Lung (tissue), 12 donors: ENCODE measurements around the gene DEFB125. TPM values are rescaled to one million over a fixed set of nuclear protein-coding genes. Genes with fewer than 3 reads are reported as not detected.

Experiments used
- ATAC-seq: fragments of 200-7000 bp; cut with Tn5 transposase; one replicate; pipeline ENCODE4 v1.9.1; 2020; ENCODE audit warnings: moderate number of reproducible peaks; ENCODE audit not compliant: insufficient read depth, low FRiP score
- DNase-seq, 3 donors: peaks; one replicate each; pipeline ENCODE4 v3.0.0-alpha.2; 2013 to 2017
- H3K27ac ChIP-seq, 2 donors: one replicate each; pipeline ENCODE4 v1.5.1; 2013; ENCODE audit warnings: mild to moderate bottlenecking in 2 of 2, moderate library complexity in 2 of 2, control low read depth in 1 of 2, inconsistent platforms in 1 of 2, low read depth in 1 of 2, low read length in 1 of 2
- H3K27me3 ChIP-seq, 3 donors: one replicate each; pipeline ENCODE4 v1.5.1; 2013; ENCODE audit warnings: low read length in 2 of 3; ENCODE audit not compliant: control insufficient read depth in 3 of 3, insufficient read depth in 3 of 3
- H3K36me3 ChIP-seq, 4 donors: one replicate each; pipeline ENCODE4 v1.5.1; 2013; ENCODE audit warnings: low read length in 4 of 4, mild to moderate bottlenecking in 1 of 4, moderate library complexity in 1 of 4; ENCODE audit not compliant: control insufficient read depth in 4 of 4, insufficient read depth in 4 of 4
- H3K4me1 ChIP-seq, 5 donors: one replicate each; pipeline ENCODE4 v1.5.1; 2013; ENCODE audit warnings: low read length in 5 of 5, mild to moderate bottlenecking in 2 of 5, moderate library complexity in 1 of 5; ENCODE audit not compliant: control insufficient read depth in 5 of 5, insufficient read depth in 5 of 5
- H3K4me3 ChIP-seq: one replicate; pipeline ENCODE4 v1.5.1; 2013; ENCODE audit warnings: mild to moderate bottlenecking, control low read depth, moderate library complexity
- H3K9ac ChIP-seq, 2 donors: one replicate each; pipeline ENCODE4 v1.5.1; 2013; ENCODE audit warnings: low read length in 2 of 2, control low read depth in 1 of 2; ENCODE audit not compliant: insufficient read depth in 1 of 2
- H3K9me3 ChIP-seq, 4 donors: one replicate each; pipeline ENCODE4 v1.5.1; 2013; ENCODE audit warnings: low read length in 3 of 4, mild to moderate bottlenecking in 1 of 4, moderate library complexity in 1 of 4; ENCODE audit not compliant: control insufficient read depth in 4 of 4, insufficient read depth in 3 of 4
- CTCF ChIP-seq: IDR thresholded peaks from 2 replicates; pipeline ENCODE4 v1.5.1; 2012; ENCODE audit warnings: mild to moderate bottlenecking; ENCODE audit errors: control extremely low read depth, extremely low read depth
- WGBS, 2 donors: extraction: QIAGEN DNeasy Blood & Tissue Kit; methylation state at CpG; one replicate each; pipeline ENCODE4 v1.1.7; 2013; 5-methylcytosine and 5-hydroxymethylcytosine counted together
- polyA plus RNA-seq, 2 donors: library from polyadenylated mRNA; stranded (reverse); fragments of 200-250 nt; gene quantifications; one replicate each; pipeline ENCODE4 v1.2.1, GENCODE V29; 2013
- total RNA-seq, 2 donors: library from RNA; depleted of rRNA in 1 of 2; stranded (reverse); fragments of >200 nt in 1 of 2; gene quantifications; one replicate each; pipeline ENCODE4 v1.2.1, GENCODE V29; 2014 to 2021
- donor health status: control.
- donor health status: control.
- donor health status: Bipolar disorder and iron deficiency.
- donor health status: healthy.
- donor health status: DM: yes; HTN: yes; CAD: no.

Gene DEFB125
- total and polyA plus RNA-seq, 4 donors, result not detected

GRCh38 chr20:61757-62156 lies 25.7 kb upstream of the DEFB125 start:
- H3K9me3 ChIP-seq, result peaks cover 0 to 26% (median 16%) of the 10 kb centered on the region in 4 donors
- no peak for TF ChIP-seq CTCF
- no peak overlapping the region for H3K4me3 ChIP-seq
- DNase-seq (no peak), ATAC-seq (no peak)
- peaks cover 0 to 2% (median 0%) of the 10 kb centered on the region in 3 donors for H3K27me3 ChIP-seq
- no peaks in the 10 kb centered on the region for H3K4me1 ChIP-seq
- no peaks in the 10 kb centered on the region for H3K36me3 ChIP-seq
- no peak overlapping the region for H3K27ac ChIP-seq
- WGBS, 2 donors, result 74 to 78% methylated on average over 5 of the region's 5 CpGs
- H3K9ac ChIP-seq, result no peak overlapping the region

GRCh38 chr20:62487-62886 lies 25.0 kb upstream of the DEFB125 start:
- Histone ChIP-seq H3K27ac (no peak overlapping the region), H3K27me3 (peaks cover 0 to 2% (median 0%) of the 10 kb centered on the region in 3 donors), H3K4me3 (no peak overlapping the region), H3K4me1 (no peaks in the 10 kb centered on the region), H3K9ac (no peak overlapping the region), H3K9me3 (peaks cover 0 to 26% (median 16%) of the 10 kb centered on the region in 4 donors), H3K36me3 (no peaks in the 10 kb centered on the region)
- no peak for ATAC-seq
- TF ChIP-seq CTCF, result no peak
- WGBS, 2 donors, result 67 to 81% methylated on average over 3 of the region's 3 CpGs
- no peak for DNase-seq

- no peak overlapping the region for H3K4me3 ChIP-seq
- H3K36me3 ChIP-seq, result no peaks in the 10 kb centered on the region
- DNase-seq, result no peak
- no peak overlapping the region for H3K27ac ChIP-seq
- H3K9ac ChIP-seq, result no peak overlapping the region
- 92% methylated on average over 3 of the region's 3 CpGs for WGBS, 2 donors
- peaks cover 0 to 26% (median 16%) of the 10 kb centered on the region in 4 donors for H3K9me3 ChIP-seq
- TF ChIP-seq CTCF, result no peak
- H3K4me1 ChIP-seq, result no peaks in the 10 kb centered on the region
- ATAC-seq, result no peak
- peaks cover 0 to 2% (median 0%) of the 10 kb centered on the region in 3 donors for H3K27me3 ChIP-seq
Observed at GRCh38 chr20:64026-64603, 23.4 kb upstream of the DEFB125 start.

- peaks cover 0 to 2% (median 0%) of the 10 kb centered on the region in 3 donors for H3K27me3 ChIP-seq
- 78 to 85% methylated on average over 2 of the region's 2 CpGs for WGBS, 2 donors
Observed at GRCh38 chr20:64766-65322, 22.6 kb upstream of the DEFB125 start.

More at GRCh38 chr20:64766-65322, 22.6 kb upstream of the DEFB125 start:
- DNase-seq, result no peak
- H3K9ac ChIP-seq, result no peak overlapping the region
- H3K27ac ChIP-seq, result no peak overlapping the region
- no peak for ATAC-seq
- no peaks in the 10 kb centered on the region for H3K36me3 ChIP-seq
- no peaks in the 10 kb centered on the region for H3K4me1 ChIP-seq
- TF ChIP-seq CTCF, result no peak
- H3K4me3 ChIP-seq, result no peak overlapping the region
- peaks cover 0 to 26% (median 16%) of the 10 kb centered on the region in 4 donors for H3K9me3 ChIP-seq
